Measurements from ENCODE around the gene PVALB. TPM values are rescaled to one million over a fixed set of nuclear protein-coding genes. Genes with fewer than 3 reads are reported as not detected.

PVALB gene
- total RNA-seq, 1 donor = not detected

- DNase-seq (ENCODE audit: low read depth in 2 of 3, low spot score in 2 of 3) = no peak
These were observed 1.1 kb downstream of the PVALB start for GRCh38 chr22:36815558-36816338.

GRCh38 chr22:36814801-36815200 is 2.0 kb downstream of the PVALB start:
- DNase-seq (ENCODE audit: low read depth in 2 of 3, low spot score in 2 of 3) = no peak

DNA sequence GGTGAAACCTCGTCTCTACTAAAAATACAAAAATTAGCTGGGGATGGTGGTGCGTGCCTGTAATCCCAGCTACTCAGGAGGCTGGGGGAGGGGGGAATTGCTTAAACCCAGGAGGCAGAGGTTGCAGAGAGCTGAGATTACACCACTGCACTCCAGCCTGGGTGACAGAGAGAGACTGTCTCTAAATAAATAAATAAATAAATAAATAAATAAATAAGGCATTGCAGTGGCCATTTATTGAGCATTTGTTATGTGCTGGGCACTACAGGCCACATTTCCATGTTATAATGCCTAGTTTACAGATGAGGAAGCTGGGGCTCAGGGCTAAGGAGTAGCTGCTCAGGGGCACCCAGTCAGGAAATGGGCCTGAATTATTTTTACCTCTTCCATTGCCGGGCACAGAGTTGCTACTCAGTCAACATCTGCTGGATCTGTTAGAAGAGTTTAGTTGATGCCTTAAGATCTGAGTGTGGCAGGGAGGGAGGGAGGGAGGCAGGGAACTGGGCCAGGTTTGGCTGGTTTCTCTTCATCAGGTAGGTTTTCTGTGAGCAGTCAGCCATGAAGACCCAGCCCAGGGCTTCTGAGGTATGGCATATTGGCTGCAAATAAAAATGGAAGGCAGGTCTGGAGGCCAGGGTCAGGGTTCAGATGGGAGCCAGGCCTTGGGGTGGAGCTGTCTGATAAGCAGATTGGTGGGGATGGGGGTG is 5.6 kb downstream of the PVALB start:
- DNase-seq (ENCODE audit: low read depth in 2 of 3, low spot score in 2 of 3) = no peak

GRCh38 chr22:36809351-36809750 is 7.5 kb downstream of the PVALB start:
- DNase-seq (ENCODE audit: low read depth in 2 of 3, low spot score in 2 of 3) = no peak

- no peak for DNase-seq (ENCODE audit: low read depth in 2 of 3, low spot score in 2 of 3)
These were observed 8.0 kb downstream of the PVALB start for GRCh38 chr22:36808721-36809344.

GRCh38 chr22:36807627-36808026 is 9.2 kb downstream of the PVALB start:
- no peak for DNase-seq (ENCODE audit: low read depth in 2 of 3, low spot score in 2 of 3)

DNA sequence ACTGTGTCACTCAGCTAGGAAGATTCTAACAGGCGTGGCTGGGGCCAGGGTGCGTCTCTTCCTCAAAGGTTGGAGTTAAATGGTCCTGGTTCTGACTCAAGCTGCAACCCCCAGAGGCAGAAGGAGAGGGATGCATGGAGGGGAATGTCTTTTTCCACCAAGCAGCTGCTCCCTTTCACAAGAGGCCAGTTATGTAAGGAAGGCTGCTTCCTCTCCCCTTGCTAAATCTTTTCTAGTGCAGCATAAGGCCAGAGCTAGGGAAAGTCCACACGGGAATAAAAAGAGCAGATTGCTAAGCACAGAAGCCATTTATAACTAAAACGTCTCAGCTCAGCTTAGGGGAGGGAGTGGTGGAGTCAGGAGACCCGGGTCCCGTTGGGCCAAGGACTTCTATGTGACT is 10.0 kb downstream of the PVALB start:
- DNase-seq (ENCODE audit: low read depth in 2 of 3, low spot score in 2 of 3) = no peak

- no peak for DNase-seq (ENCODE audit: low read depth in 2 of 3, low spot score in 2 of 3)
These were observed 13.5 kb downstream of the PVALB start for GRCh38 chr22:36803358-36803757.

GRCh38 chr22:36798674-36799066 is 18.2 kb downstream of the PVALB start:
- no peak for DNase-seq (ENCODE audit: low read depth in 2 of 3, low spot score in 2 of 3)

- no peak for DNase-seq (ENCODE audit: low read depth in 2 of 3, low spot score in 2 of 3)
These were observed 18.7 kb downstream of the PVALB start for GRCh38 chr22:36797911-36798673.

DNA sequence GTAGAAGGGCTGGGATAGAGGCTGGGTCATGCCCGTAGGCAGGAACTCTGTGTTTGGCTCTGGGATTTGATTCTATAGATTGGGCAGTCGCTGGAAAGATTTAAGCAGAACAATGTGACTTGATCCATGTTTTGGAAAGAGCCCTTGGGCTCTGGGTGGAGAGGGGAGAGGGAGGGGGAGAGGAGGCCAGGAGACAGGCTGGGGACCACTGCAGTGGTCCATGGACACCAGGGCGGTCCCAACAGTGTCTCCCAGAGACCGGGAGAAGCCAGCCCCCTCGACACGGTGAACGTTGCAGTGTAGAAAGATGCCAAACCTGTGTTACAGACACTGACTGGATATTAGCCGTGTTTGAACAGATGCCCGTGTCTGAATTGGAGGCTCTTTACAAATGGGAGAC is 19.5 kb downstream of the PVALB start:
- no peak for DNase-seq (ENCODE audit: low read depth in 2 of 3, low spot score in 2 of 3)

GRCh38 chr22:36796552-36797175 is 20.2 kb downstream of the PVALB start:
- no peak for DNase-seq (ENCODE audit: low read depth in 2 of 3, low spot score in 2 of 3)

GRCh38 chr22:36795633-36796032 is 21.2 kb downstream of the PVALB start:
- no peak for DNase-seq (ENCODE audit: low read depth in 2 of 3, low spot score in 2 of 3)

DNA sequence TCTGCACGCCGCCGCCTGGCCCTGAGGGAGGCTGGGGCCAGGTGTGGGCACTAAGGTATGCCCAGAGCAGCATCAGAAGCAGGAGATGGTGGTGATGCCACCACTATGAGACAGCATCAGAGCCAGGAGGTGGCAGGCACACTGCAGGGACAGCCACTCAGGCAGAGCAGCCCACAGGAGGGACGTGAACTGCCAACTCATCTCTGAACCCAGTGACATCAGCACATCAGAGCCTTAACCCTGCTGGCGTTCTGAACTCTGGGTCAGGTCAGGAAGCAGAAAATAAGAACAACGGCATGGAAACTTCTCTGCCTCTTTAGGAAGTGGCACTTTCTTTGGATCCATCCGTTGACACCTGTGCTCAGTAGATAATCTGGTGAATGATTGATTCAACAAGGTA is 26.2 kb downstream of the PVALB start:
- DNase-seq (ENCODE audit: low read depth in 2 of 3, low spot score in 2 of 3) = peak in 1 of 3 donors; percentile 56

DNA sequence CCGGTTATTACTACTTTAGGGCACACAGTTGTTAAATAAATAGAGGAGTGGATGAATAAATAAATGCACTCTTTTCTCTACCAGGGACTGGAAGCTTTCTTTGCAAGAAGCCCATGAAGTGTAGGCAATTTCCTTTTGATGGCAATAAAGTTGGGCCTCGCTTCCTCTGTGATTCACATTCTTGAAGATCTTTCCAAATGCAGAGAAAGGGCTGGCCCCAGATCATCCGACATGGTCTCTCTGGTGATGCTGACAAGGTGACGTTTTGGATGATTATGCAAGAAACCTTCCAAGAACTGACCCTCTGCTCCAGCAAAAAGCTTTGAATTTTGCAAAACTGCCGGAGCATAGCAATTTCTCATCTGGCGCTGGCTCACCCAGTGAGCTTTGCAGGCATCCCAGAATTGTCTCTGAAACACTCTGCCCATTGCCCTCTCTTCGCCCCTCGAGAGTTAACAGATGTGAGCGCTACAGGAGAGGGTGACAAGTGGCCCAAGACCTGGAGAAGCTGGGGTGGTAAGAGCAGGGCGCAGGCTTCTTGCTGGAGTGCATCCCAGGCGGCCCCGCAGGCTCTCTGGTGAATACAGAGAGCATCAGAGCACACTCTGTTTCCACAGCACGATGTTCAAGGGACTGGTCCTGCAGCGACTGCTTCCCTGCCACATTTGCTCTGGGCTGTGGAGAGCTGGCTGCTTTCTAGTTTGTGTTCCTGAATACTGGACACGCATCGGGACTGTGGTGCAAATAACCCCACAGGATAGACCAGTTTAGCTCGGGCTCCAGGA is 29.4 kb downstream of the PVALB start:
- no peak for DNase-seq (ENCODE audit: low read depth in 2 of 3, low spot score in 2 of 3)

- no peak for DNase-seq (ENCODE audit: low read depth in 2 of 3, low spot score in 2 of 3)
These were observed 33.1 kb downstream of the PVALB start for GRCh38 chr22:36783743-36784142.

- DNase-seq (ENCODE audit: low read depth in 2 of 3, low spot score in 2 of 3) = peak; percentile 67 to 87 (median 80)
These were observed 34.9 kb downstream of the PVALB start for GRCh38 chr22:36781656-36782627.

DNA sequence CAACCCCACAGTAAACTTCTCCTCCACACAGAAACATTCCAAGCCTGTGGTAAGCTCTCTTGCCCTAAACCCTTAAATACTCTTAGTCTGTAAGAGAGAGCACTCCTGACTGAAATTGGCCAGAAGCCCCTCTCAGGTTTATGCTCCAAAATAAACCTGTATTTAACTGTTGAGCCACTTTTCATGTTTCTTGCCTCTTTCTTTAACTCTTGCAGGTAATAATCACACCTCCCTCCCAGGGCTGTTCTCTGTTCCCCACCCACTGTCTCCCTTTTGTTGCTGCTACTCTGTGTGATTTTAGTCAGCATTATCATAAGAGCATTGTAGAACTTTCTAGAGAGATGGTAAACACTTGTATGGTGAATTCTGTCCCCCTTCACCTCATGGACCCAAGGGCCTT is 38.8 kb downstream of the PVALB start:
- DNase-seq (ENCODE audit: low read depth in 2 of 3, low spot score in 2 of 3) = no peak

GRCh38 chr22:36776722-36777121 is 40.1 kb downstream of the PVALB start:
- no peak for DNase-seq (ENCODE audit: low read depth in 2 of 3, low spot score in 2 of 3)

Measured in hematopoietic multipotent progenitor cell (in vitro differentiated cells).